ENCODE measurements around the gene RAB7A.

DNA sequence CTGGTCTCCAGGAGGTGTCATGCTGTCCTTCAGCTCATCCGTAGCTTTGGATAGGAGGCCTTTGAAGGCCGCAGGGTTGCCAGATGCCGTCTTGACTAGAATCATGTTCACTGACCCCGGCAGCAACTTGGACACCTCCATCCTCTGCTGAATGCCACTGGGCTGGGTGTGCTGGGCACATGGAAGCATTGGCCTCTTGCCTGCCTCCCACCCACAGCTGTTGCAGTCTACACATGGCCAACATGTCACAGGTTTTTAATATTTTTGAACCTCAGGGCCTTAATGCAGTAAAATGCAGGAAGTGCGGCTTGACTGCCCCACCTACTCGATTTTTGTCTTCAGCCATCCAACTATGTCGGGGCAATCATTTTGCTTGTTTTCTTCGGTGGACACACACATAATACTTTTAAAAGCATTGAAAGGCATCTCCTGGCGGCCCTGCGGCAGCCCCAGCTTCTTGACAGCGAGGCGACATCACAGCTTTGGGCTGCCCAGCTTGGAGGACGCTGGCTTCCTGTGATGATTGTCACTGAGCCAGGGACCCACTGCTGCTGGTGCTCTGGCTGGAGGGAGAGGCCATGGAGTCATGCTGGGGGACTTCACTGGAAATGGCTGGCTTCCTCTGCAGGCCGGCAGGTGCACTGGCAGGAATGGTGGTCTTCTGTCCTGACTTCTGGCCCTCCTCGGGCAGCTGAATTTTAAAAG, 121.8 kb downstream of the RAB7A start:
- TF ChIP-seq CTCF (IDR thresholded peaks at IDR 0.05; ENCODE audit: control extremely low read depth in 1 of 3, insufficient read depth in 1 of 3, low read depth in 1 of 3, low read length in 3 of 3) (no peak), TAF1 (IDR thresholded peaks at IDR 0.05; ENCODE audit: low read depth, low read length) (no peak), SIX5 (IDR thresholded peaks at IDR 0.05; ENCODE audit: low read depth, low read length) (no peak), POLR2A (IDR thresholded peaks at IDR 0.05; ENCODE audit: control extremely low read depth in 1 of 2, low read depth in 2 of 2, low read length in 2 of 2) (no peak), TBP (IDR thresholded peaks at IDR 0.05; ENCODE audit: low read depth, low read length) (no peak), MAFK (IDR thresholded peaks at IDR 0.05; ENCODE audit: low read depth, low read length) (no peak), RFX5 (IDR thresholded peaks at IDR 0.05; ENCODE audit: borderline replicate concordance, low read depth, low read length) (no peak), GABPA (IDR thresholded peaks at IDR 0.05; ENCODE audit: borderline replicate concordance, insufficient read depth, low read length) (no peak), POLR2AphosphoS5 (IDR thresholded peaks at IDR 0.05; ENCODE audit: low read depth, low read length) (no peak), CEBPB (IDR thresholded peaks at IDR 0.05; ENCODE audit: low read depth, low read length) (no peak), JUND (IDR thresholded peaks at IDR 0.05; ENCODE audit: low read length) (no peak)
- TF ChIP-seq, protein P1, sequence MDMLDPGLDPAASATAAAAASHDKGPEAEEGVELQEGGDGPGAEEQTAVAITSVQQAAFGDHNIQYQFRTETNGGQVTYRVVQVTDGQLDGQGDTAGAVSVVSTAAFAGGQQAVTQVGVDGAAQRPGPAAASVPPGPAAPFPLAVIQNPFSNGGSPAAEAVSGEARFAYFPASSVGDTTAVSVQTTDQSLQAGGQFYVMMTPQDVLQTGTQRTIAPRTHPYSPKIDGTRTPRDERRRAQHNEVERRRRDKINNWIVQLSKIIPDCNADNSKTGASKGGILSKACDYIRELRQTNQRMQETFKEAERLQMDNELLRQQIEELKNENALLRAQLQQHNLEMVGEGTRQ (IDR thresholded peaks at IDR 0.05; ENCODE audit: low read length): no peak
- TF ChIP-seq, protein P2, sequence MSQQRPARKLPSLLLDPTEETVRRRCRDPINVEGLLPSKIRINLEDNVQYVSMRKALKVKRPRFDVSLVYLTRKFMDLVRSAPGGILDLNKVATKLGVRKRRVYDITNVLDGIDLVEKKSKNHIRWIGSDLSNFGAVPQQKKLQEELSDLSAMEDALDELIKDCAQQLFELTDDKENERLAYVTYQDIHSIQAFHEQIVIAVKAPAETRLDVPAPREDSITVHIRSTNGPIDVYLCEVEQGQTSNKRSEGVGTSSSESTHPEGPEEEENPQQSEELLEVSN (IDR thresholded peaks at IDR 0.05): no peak

Data from H1 (cell line).